ENCODE measurements around the gene DCAF6. TPM values are rescaled to one million over a fixed set of nuclear protein-coding genes. Genes with fewer than 3 reads are reported as not detected.

The DCAF6 gene
- total RNA-seq, 3 donors from 2014 or later (not counting 1 experiment from before 2014, with no cell fraction given) = 21.8 to 31.8 (median 27.8) TPM

GRCh38 chr1:167898578-167899222, 37.8 kb upstream of the DCAF6 start:
- Histone ChIP-seq H3K27me3 (ENCODE audit: control insufficient read depth, insufficient read depth, low read length) (no peaks in the 10 kb centered on the region), H3K27ac (ENCODE audit: low read length) (no peak overlapping the region), H3K9me3 (ENCODE audit: control insufficient read depth, insufficient read depth, low read length) (no peaks in the 10 kb centered on the region), H3K36me3 (ENCODE audit: control insufficient read depth, insufficient read depth, low read length) (no peaks in the 10 kb centered on the region), H3K4me1 (ENCODE audit: control insufficient read depth, insufficient read depth, low read length) (no peaks in the 10 kb centered on the region), H3K4me3 (ENCODE audit: low read length) (no peak overlapping the region)
- H3K9me3 Mint-ChIP-seq = no peaks in the 10 kb centered on the region
- intact Hi-C loops (cut with micrococcal nuclease) = no loop called here
- no peak overlapping the region for H3K27ac Mint-ChIP-seq
- 95% methylated on average over 7 of the region's 9 CpGs for WGBS (ENCODE audit: insufficient coverage)
- H3K27me3 Mint-ChIP-seq (ENCODE audit: low read depth in 2 of 2) = peaks cover 0 to 7% of the 10 kb centered on the region in 2 donors
- TF ChIP-seq CTCF (IDR thresholded peaks at IDR 0.05) = no peak
- ATAC-seq (no peak), DNase-seq (no peak)
- H3K4me1 Mint-ChIP-seq = no peaks in the 10 kb centered on the region
- H3K36me3 Mint-ChIP-seq = no peaks in the 10 kb centered on the region
- H3K4me3 Mint-ChIP-seq = no peak overlapping the region

DNA sequence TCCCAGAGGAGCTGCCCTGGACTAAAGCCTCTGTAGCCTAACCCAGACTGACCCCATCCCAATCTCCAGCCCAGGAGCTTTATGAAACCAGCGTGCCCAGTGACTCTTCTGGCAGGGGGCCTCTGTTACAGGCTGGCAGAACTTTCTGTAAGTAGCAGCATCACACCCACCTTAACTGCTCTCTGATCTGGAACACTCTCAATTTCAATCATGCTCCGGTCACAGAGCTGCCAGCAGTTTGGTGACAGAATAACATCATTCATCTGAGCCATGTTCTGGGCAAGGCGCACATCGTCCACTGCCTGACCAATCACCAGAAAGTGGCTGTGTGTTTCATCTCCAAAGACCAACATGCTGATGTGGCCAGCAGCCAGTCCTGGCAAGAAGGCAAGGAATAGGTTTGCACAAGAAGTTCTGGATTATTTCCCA, 37.2 kb upstream of the DCAF6 start:
- Mint-ChIP-seq H3K4me3 (no peak overlapping the region), H3K27me3 (ENCODE audit: low read depth in 2 of 2) (peaks cover 0 to 6% of the 10 kb centered on the region in 2 donors), H3K4me1 (no peaks in the 10 kb centered on the region), H3K9me3 (no peaks in the 10 kb centered on the region), H3K36me3 (no peaks in the 10 kb centered on the region), H3K27ac (no peak overlapping the region)
- DNase-seq (no peak), ATAC-seq (no peak)
- Histone ChIP-seq H3K27ac (ENCODE audit: low read length) (no peak overlapping the region), H3K4me1 (ENCODE audit: control insufficient read depth, insufficient read depth, low read length) (no peaks in the 10 kb centered on the region), H3K4me3 (ENCODE audit: low read length) (no peak overlapping the region), H3K36me3 (ENCODE audit: control insufficient read depth, insufficient read depth, low read length) (no peaks in the 10 kb centered on the region), H3K9me3 (ENCODE audit: control insufficient read depth, insufficient read depth, low read length) (no peaks in the 10 kb centered on the region), H3K27me3 (ENCODE audit: control insufficient read depth, insufficient read depth, low read length) (no peaks in the 10 kb centered on the region)
- intact Hi-C loops (cut with micrococcal nuclease) = no loop called here
- no peak for TF ChIP-seq CTCF (IDR thresholded peaks at IDR 0.05)
- WGBS (ENCODE audit: insufficient coverage) = 82% methylated on average over 4 of the region's 4 CpGs

GRCh38 chr1:167900907-167901306, 35.6 kb upstream of the DCAF6 start:
- no peak overlapping the region for H3K27ac ChIP-seq (ENCODE audit: low read length)
- H3K4me3 ChIP-seq (ENCODE audit: low read length) = no peak overlapping the region
- Mint-ChIP-seq H3K27me3 (ENCODE audit: low read depth in 2 of 2) (peaks cover 1 to 6% of the 10 kb centered on the region in 2 donors), H3K36me3 (no peaks in the 10 kb centered on the region), H3K4me3 (no peak overlapping the region), H3K27ac (no peak overlapping the region), H3K9me3 (no peaks in the 10 kb centered on the region), H3K4me1 (no peaks in the 10 kb centered on the region)
- H3K9me3 ChIP-seq (ENCODE audit: control insufficient read depth, insufficient read depth, low read length) = no peaks in the 10 kb centered on the region
- no peak for TF ChIP-seq CTCF (IDR thresholded peaks at IDR 0.05)
- H3K36me3 ChIP-seq (ENCODE audit: control insufficient read depth, insufficient read depth, low read length) = no peaks in the 10 kb centered on the region
- H3K27me3 ChIP-seq (ENCODE audit: control insufficient read depth, insufficient read depth, low read length) = no peaks in the 10 kb centered on the region
- WGBS (ENCODE audit: insufficient coverage) = 100% methylated on average over 1 of the region's 4 CpGs
- intact Hi-C loops (cut with micrococcal nuclease) = no loop called here
- H3K4me1 ChIP-seq (ENCODE audit: control insufficient read depth, insufficient read depth, low read length) = no peaks in the 10 kb centered on the region
- no peak for ATAC-seq
- no peak for DNase-seq

DNA sequence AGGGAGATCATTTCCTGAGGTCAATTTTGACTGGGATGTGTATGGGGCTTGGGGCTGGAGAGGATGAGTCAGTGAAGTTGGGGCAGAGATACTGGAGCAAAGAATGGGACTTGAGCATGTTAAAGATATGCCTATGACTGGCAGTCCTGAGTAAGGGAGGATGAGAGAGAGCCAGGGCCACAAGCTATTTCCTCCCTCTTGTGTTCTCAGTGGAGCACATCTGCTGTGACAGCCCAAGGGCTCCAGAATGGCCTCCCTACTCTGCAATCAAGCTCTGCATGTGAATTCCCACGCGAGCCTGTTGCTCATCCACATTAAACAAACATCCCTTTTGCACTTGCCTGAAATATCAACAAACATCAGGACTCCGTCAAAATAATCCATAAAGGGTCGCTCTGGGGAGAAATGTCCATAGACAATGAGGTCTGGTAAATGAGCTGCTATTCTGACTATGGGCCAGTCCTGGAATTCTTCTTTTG, 31.8 kb upstream of the DCAF6 start:
- intact Hi-C loops (cut with micrococcal nuclease) = no loop called here
- DNase-seq (no peak), ATAC-seq (no peak)
- TF ChIP-seq CTCF (IDR thresholded peaks at IDR 0.05) = no peak
- Mint-ChIP-seq H3K27ac (no peak overlapping the region), H3K27me3 (ENCODE audit: low read depth in 2 of 2) (peaks cover 0 to 12% of the 10 kb centered on the region in 2 donors), H3K36me3 (no peaks in the 10 kb centered on the region), H3K4me3 (no peak overlapping the region), H3K4me1 (no peaks in the 10 kb centered on the region), H3K9me3 (no peaks in the 10 kb centered on the region)
- Histone ChIP-seq H3K36me3 (ENCODE audit: control insufficient read depth, insufficient read depth, low read length) (no peaks in the 10 kb centered on the region), H3K27ac (ENCODE audit: low read length) (no peak overlapping the region), H3K9me3 (ENCODE audit: control insufficient read depth, insufficient read depth, low read length) (peaks cover 5% of the 10 kb centered on the region), H3K4me1 (ENCODE audit: control insufficient read depth, insufficient read depth, low read length) (no peaks in the 10 kb centered on the region), H3K4me3 (ENCODE audit: low read length) (no peak overlapping the region), H3K27me3 (ENCODE audit: control insufficient read depth, insufficient read depth, low read length) (no peaks in the 10 kb centered on the region)
- 98% methylated on average over 4 of the region's 4 CpGs for WGBS (ENCODE audit: insufficient coverage)
